ENCODE results near the gene ROR1.

DNA sequence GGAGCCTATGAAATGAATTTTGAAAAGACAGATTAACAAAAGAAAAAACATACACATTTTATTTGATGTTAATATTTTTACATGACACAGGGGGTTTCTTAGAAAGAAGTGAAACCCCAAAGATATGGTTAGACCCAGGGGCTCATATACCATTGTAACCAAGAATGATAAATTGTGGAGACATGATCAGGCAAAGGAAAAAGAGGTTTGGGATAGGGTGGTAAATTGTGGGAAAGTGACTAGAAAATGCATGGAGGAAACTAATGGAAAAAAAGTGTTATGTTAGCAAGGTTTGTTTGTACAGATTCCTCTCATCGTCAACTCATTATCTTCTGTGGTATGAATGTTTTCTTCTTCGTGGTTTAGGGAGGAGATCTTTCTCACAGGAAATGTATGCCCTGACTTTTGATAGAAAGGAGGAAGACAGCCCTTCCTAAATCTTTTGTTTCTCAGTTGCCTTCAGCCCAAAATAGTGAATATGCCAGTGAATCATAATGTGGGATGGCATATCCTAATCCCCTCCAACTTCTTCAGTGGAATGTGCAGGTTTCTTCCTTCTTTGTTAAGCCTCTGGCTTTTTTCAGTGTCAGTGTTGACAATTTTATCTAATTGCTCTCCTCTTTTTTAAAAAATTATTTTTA lies 289.2 kb downstream of the ROR1 start:
- TF ChIP-seq, protein P1, sequence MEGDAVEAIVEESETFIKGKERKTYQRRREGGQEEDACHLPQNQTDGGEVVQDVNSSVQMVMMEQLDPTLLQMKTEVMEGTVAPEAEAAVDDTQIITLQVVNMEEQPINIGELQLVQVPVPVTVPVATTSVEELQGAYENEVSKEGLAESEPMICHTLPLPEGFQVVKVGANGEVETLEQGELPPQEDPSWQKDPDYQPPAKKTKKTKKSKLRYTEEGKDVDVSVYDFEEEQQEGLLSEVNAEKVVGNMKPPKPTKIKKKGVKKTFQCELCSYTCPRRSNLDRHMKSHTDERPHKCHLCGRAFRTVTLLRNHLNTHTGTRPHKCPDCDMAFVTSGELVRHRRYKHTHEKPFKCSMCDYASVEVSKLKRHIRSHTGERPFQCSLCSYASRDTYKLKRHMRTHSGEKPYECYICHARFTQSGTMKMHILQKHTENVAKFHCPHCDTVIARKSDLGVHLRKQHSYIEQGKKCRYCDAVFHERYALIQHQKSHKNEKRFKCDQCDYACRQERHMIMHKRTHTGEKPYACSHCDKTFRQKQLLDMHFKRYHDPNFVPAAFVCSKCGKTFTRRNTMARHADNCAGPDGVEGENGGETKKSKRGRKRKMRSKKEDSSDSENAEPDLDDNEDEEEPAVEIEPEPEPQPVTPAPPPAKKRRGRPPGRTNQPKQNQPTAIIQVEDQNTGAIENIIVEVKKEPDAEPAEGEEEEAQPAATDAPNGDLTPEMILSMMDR (IDR thresholded peaks at IDR 0.05; ENCODE audit: extremely low read depth in 1 of 2, insufficient read depth in 1 of 2, low read depth in 1 of 2, low read length in 2 of 2) = no peak
- TF ChIP-seq, protein P2, sequence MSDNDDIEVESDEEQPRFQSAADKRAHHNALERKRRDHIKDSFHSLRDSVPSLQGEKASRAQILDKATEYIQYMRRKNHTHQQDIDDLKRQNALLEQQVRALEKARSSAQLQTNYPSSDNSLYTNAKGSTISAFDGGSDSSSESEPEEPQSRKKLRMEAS (IDR thresholded peaks at IDR 0.05; ENCODE audit: insufficient read depth, insufficient read length) = no peak
- TF ChIP-seq POLR2A (IDR thresholded peaks at IDR 0.05; ENCODE audit: low read depth, low read length) (no peak), GATA2 (IDR thresholded peaks at IDR 0.05; ENCODE audit: insufficient read depth, insufficient read length, low read depth, low read length) (no peak), POLR2AphosphoS5 (IDR thresholded peaks at IDR 0.05; ENCODE audit: insufficient read depth, low read depth, low read length) (no peak)

Measured in endothelial cell of umbilical vein (primary cell).